Measurements from ENCODE around the gene LONP1.

Gene LONP1

GRCh38 chr19:5648464-5648863, 71.5 kb downstream of the LONP1 start:
- no peak for DNase-seq (ENCODE audit: low read depth in 2 of 2)

DNA sequence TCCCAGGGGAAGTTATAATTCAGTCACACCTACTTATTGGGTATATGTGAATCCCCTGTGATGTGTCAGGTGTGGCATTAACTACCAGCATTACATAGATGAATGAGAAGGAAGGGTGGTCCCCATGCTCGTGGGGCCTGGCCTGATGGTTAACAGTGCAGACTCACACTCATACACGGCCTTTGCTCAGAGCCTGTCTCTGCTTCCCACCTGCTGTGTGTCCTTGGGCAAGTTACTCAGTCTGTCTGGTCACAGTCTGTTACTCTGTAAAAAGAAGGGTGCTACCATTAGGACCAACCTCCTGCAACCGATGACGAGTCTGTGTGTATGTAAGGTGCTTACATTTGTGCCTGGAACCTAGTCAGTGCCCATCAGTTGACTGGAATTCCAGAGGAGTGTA, 73.2 kb downstream of the LONP1 start:
- no peak for DNase-seq (ENCODE audit: low read depth in 2 of 2)

- DNase-seq (ENCODE audit: low read depth in 2 of 2): no peak
Measured at GRCh38 chr19:5645409-5645808, 74.5 kb downstream of the LONP1 start.

GRCh38 chr19:5644037-5644436, 75.9 kb downstream of the LONP1 start:
- no peak for DNase-seq (ENCODE audit: low read depth in 2 of 2)

DNA sequence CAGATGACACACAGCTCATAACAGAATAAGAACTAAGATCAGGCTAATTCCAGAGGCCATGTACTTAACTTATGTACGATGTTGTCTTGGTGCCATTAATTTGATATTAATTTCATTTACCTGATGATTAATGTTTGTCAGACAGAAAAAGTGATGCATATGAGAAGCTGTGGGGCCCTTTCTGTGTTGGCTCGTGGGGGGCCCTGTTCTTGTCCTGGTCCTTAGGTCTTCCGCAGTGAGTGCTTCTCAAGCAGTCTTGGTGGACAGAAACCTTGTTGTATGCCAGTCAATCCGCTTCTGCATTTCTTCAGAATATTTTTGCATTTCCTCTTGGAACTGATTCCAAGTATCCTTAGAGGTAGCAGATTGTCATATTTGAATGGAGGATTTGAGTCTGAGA, 76.9 kb downstream of the LONP1 start:
- DNase-seq (ENCODE audit: low read depth in 2 of 2): no peak

GRCh38 chr19:5642204-5642603, 77.7 kb downstream of the LONP1 start:
- no peak for DNase-seq (ENCODE audit: low read depth in 2 of 2)
